A549 (cell line): Measurements from ENCODE around the gene SKAP1. TPM values are rescaled to one million over a fixed set of nuclear protein-coding genes. Genes with fewer than 3 reads are reported as not detected.
A peak's percentile ranks its signal among the peaks of the same experiment; 100 is the strongest.

ENCODE experiments used
- ATAC-seq, 2 experiments: fragments of 200-7000 bp in 1 of 2; fragments of >200 bp in 1 of 2; cut with Nextera tagmentation in 1 of 2; cut with Tn5 transposase in 1 of 2; 3 replicates each; pipeline versions ENCODE4 v1.8.0 to v1.9.1; 2018 to 2020; ENCODE audit warnings: mild to moderate bottlenecking in 1 of 2, moderate library complexity in 1 of 2
- CTCF ChIA-PET: fragments of 300-600 bp; sonication (Branson Sonifier 250); formaldehyde crosslinking; extraction: SDS; loops from one replicate; lab custom pipeline; 2021; ENCODE audit warnings: antibody characterized with exemption, inconsistent platforms; lab: Yijun Ruan, JAX
- POLR2A ChIA-PET: fragments of 350-600 bp; formaldehyde crosslinking; extraction: SDS; loops from one replicate; lab custom pipeline; 2021; ENCODE audit warnings: antibody characterized with exemption, inconsistent platforms; lab: Yijun Ruan, JAX
- DNase-seq, 2 experiments: peaks; one replicate each; pipeline versions ENCODE4 v3.0.0 to v3.0.0-alpha.2; 2011 to 2016; ENCODE audit warnings: low read depth in 1 of 2, low spot score in 1 of 2
- FAIRE-seq: peaks from 2 replicates; lab custom pipeline; 2011; peaks lifted over from hg19 to GRCh38; lab: Jason Lieb, UNC
- H3K27ac ChIP-seq, 2 experiments: fragments of >200 bp; sonication (Bioruptor Twin); formaldehyde crosslinking; 3 replicates each; pipeline ENCODE4 v1.5.1; 2016 to 2017
- H3K4me1 ChIP-seq: fragments of >200 bp; sonication (Bioruptor Twin); formaldehyde crosslinking; 3 replicates; pipeline ENCODE4 v1.6.1; 2016
- H3K4me2 ChIP-seq: fragments of >200 bp; sonication (Bioruptor Twin); formaldehyde crosslinking; 3 replicates; pipeline ENCODE4 v1.6.1; 2016
- H3K4me3 ChIP-seq: fragments of >200 bp; sonication (Bioruptor Twin); formaldehyde crosslinking; 3 replicates; pipeline ENCODE4 v1.5.1; 2016
- H3K9me3 ChIP-seq: fragments of >200 bp; sonication (Bioruptor Twin); formaldehyde crosslinking; 3 replicates; pipeline ENCODE4 v1.6.1; 2016
- CEBPB ChIP-seq, 2 experiments: fragments of >200 bp in 1 of 2; sonication (Bioruptor Twin) in 1 of 2; formaldehyde crosslinking in 1 of 2; IDR thresholded peaks; 2 replicates each; pipeline ENCODE4 v1.6.1; 2012 to 2016
- CHD2 ChIP-seq: fragments of 150-350 bp; IDR thresholded peaks from 2 replicates; pipeline ENCODE4 v1.6.1; 2014; ENCODE audit warnings: low read length; ENCODE audit not compliant: partially characterized antibody
- CHD4 ChIP-seq: fragments of 200-600 bp; sonication (generic); IDR thresholded peaks from 2 replicates; pipeline ENCODE4 v1.6.1; 2016; ENCODE audit warnings: antibody characterized with exemption, mild to moderate bottlenecking, borderline replicate concordance
- FOSL2 ChIP-seq, 2 experiments: fragments of 450-650 bp in 1 of 2; fragments of >200 bp in 1 of 2; sonication (Bioruptor Twin) in 1 of 2; formaldehyde crosslinking; IDR thresholded peaks; 2 replicates each; pipeline versions ENCODE4 v1.5.0 to v1.6.1; 2016 to 2020; ENCODE audit warnings: mild to moderate bottlenecking in 1 of 2, moderate library complexity in 1 of 2
- MYC ChIP-seq: IDR thresholded peaks from 2 replicates; pipeline ENCODE4 v1.6.1; 2012; ENCODE audit warnings: mild to moderate bottlenecking, inconsistent platforms, low read length, improper control_type of control experiment, borderline replicate concordance
- RAD21 ChIP-seq, 2 experiments: fragments of >200 bp in 1 of 2; sonication (Bioruptor Twin) in 1 of 2; formaldehyde crosslinking in 1 of 2; IDR thresholded peaks in 1 of 2; conservative IDR thresholded peaks in 1 of 2; 2 replicates in 1 of 2; 3 replicates in 1 of 2; pipeline ENCODE4 v1.6.1; 2012 to 2018; ENCODE audit warnings: inconsistent platforms in 1 of 2
- SMC3 ChIP-seq: fragments of >200 bp; sonication (Bioruptor Twin); formaldehyde crosslinking; IDR thresholded peaks from 3 replicates; pipeline ENCODE4 v1.6.1; 2018; ENCODE audit warnings: inconsistent platforms
- USF2 ChIP-seq: fragments of 450-650 bp; IDR thresholded peaks from 2 replicates; pipeline ENCODE4 v1.6.1; 2014; ENCODE audit warnings: antibody characterized with exemption
- ZFP36 ChIP-seq: fragments of 450-650 bp; IDR thresholded peaks from 2 replicates; pipeline ENCODE4 v1.6.1; 2014; ENCODE audit warnings: borderline replicate concordance; ENCODE audit not compliant: partially characterized antibody
- ZNF302 ChIP-seq: fragments of 250-450 bp; sonication (Bioruptor Pico); IDR thresholded peaks from 2 replicates; pipeline ENCODE4 v1.9.0; 2021; ENCODE audit warnings: inconsistent platforms, mild to moderate bottlenecking, moderate library complexity
- ZSCAN20 ChIP-seq: fragments of 250-450 bp; sonication (Bioruptor Pico); IDR thresholded peaks from 2 replicates; pipeline ENCODE4 v1.8.0; 2022; ENCODE audit warnings: mild to moderate bottlenecking, moderate library complexity
- WGBS: methylation state at CpG from one replicate; pipeline ENCODE4 v1.1.6; 2017; ENCODE audit errors: missing lambda C conversion rate; 5-methylcytosine and 5-hydroxymethylcytosine counted together
- polyA plus RNA-seq, 4 experiments: library from polyadenylated mRNA; depleted of rRNA in 3 of 4; stranded (reverse); fragments of >200 nt; fragmentation: RNase III in 1 of 4; extraction: RNeasy Plus Mini Kit Qiagen cat#74134 plus additional on column Dnase treatment in 1 of 4; gene quantifications; 2 replicates in 3 of 4; 3 replicates in 1 of 4; pipeline ENCODE4 v1.2.3, GENCODE V29; 2011 to 2017
- TF ChIP-seq, protein P1 (sequence below): fragments of >200 bp; sonication (Bioruptor Twin); formaldehyde crosslinking; IDR thresholded peaks from 3 replicates; pipeline ENCODE4 v1.5.1; 2016
- TF ChIP-seq, protein P2 (sequence below): fragments of 250-450 bp; sonication (Bioruptor Pico); IDR thresholded peaks from 2 replicates; pipeline ENCODE4 v1.5.0; 2021; ENCODE audit warnings: mild to moderate bottlenecking, moderate library complexity, borderline replicate concordance

Gene SKAP1
- polyA plus RNA-seq, 2 of the 4 experiments (the other 2 are of a cell fraction): 0.14 to 0.78 TPM

GRCh38 chr17:48155889-48156611 is 274.0 kb downstream of the SKAP1 start:
- no peak overlapping the region for H3K4me3 ChIP-seq
- ChIA-PET POLR2A (no interaction called here), CTCF (interaction anchor here (0.6 to 2.7 kb wide), 11 partner anchors 10 to 462 kb away, joined by 3 to 12 read pairs (median 3); partner anchors contain the start of gene HOXB5)
- DNase-seq: no peak
- TF ChIP-seq ZNF302 (CRISPR knock-in tag) (no peak), CHD4 (no peak), ZSCAN20 (no peak), FOSL2 (IDR thresholded peaks at IDR 0.05) (no peak), FOSL2 (CRISPR knock-in tag; IDR thresholded peaks at IDR 0.05) (no peak), SMC3 (no peak), ZFP36 (no peak)
- TF ChIP-seq, protein P1, sequence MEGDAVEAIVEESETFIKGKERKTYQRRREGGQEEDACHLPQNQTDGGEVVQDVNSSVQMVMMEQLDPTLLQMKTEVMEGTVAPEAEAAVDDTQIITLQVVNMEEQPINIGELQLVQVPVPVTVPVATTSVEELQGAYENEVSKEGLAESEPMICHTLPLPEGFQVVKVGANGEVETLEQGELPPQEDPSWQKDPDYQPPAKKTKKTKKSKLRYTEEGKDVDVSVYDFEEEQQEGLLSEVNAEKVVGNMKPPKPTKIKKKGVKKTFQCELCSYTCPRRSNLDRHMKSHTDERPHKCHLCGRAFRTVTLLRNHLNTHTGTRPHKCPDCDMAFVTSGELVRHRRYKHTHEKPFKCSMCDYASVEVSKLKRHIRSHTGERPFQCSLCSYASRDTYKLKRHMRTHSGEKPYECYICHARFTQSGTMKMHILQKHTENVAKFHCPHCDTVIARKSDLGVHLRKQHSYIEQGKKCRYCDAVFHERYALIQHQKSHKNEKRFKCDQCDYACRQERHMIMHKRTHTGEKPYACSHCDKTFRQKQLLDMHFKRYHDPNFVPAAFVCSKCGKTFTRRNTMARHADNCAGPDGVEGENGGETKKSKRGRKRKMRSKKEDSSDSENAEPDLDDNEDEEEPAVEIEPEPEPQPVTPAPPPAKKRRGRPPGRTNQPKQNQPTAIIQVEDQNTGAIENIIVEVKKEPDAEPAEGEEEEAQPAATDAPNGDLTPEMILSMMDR: no peak
- H3K4me2 ChIP-seq: no peak overlapping the region
- FAIRE-seq: no peak
- H3K4me1 ChIP-seq: peaks cover 5% of the 10 kb centered on the region
- 93% methylated on average over 21 of the region's 21 CpGs for WGBS
- no peaks in the 10 kb centered on the region for H3K9me3 ChIP-seq
- ATAC-seq: no peak
- no peak overlapping the region for H3K27ac ChIP-seq

- WGBS: 36% methylated on average over 6 of the region's 6 CpGs
- peak; percentile 74 to 75 for DNase-seq
- Histone ChIP-seq H3K9me3 (no peaks in the 10 kb centered on the region), H3K4me3 (no peak overlapping the region), H3K4me1 (peaks cover 5% of the 10 kb centered on the region), H3K4me2 (peak overlapping the region; percentile 15; the same call in 1 of the 3 replicates), H3K27ac (no peak overlapping the region)
- POLR2A ChIA-PET: no interaction called here
- no peak for FAIRE-seq
- peak; percentile 72 to 87 for ATAC-seq
- CTCF ChIA-PET: interaction anchor here (0.5 to 2.7 kb wide), 50 partner anchors 8 to 731 kb away, joined by 3 to 15 read pairs (median 3); partner anchors contain the start of genes HOXB13 and HOXB5
- TF ChIP-seq, protein P2, sequence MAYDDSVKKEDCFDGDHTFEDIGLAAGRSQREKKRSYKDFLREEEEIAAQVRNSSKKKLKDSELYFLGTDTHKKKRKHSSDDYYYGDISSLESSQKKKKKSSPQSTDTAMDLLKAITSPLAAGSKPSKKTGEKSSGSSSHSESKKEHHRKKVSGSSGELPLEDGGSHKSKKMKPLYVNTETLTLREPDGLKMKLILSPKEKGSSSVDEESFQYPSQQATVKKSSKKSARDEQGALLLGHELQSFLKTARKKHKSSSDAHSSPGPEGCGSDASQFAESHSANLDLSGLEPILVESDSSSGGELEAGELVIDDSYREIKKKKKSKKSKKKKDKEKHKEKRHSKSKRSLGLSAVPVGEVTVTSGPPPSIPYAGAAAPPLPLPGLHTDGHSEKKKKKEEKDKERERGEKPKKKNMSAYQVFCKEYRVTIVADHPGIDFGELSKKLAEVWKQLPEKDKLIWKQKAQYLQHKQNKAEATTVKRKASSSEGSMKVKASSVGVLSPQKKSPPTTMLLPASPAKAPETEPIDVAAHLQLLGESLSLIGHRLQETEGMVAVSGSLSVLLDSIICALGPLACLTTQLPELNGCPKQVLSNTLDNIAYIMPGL (CRISPR knock-in tag): no peak
- TF ChIP-seq CHD4 (no peak), SMC3 (peak; percentile 52; the same call in 2 of the 3 replicates), ZSCAN20 (no peak), MYC (0 out of 2 replicates have a peak, but pooled peaks have one; percentile 34), RAD21 (conservative IDR thresholded peaks at IDR 0.05 in 1 of 2, IDR thresholded peaks at IDR 0.05 in 1 of 2) (peak; percentile 78 to 84), CHD2 (peak; percentile 62), CEBPB (IDR thresholded peaks at IDR 0.05) (no peak), USF2 (peak; percentile 77)
- TF ChIP-seq, protein P1: peak; percentile 84
These were observed 276.2 kb downstream of the SKAP1 start for GRCh38 chr17:48153691-48154358.
